ENCODE data around the gene BEGAIN.

GRCh38 chr14:100572543-100572942, 14.7 kb downstream of the BEGAIN start:
- no peak for TF ChIP-seq CTCF (IDR thresholded peaks at IDR 0.05)
- TF ChIP-seq POLR2A (IDR thresholded peaks at IDR 0.05), result no peak
